Hematopoietic multipotent progenitor cell treated with erythropoietin and hydrocortisone succinate and interleukin-3 and kit ligand, for 6 days (in vitro differentiated cells): ENCODE measurements around the gene AKAP7.
A peak's percentile ranks its signal among the peaks of the same experiment; 100 is the strongest.

ENCODE experiments used
- DNase-seq: peaks from one replicate; pipeline ENCODE4 v3.0.0-alpha.2; 2015

AKAP7 gene

DNA sequence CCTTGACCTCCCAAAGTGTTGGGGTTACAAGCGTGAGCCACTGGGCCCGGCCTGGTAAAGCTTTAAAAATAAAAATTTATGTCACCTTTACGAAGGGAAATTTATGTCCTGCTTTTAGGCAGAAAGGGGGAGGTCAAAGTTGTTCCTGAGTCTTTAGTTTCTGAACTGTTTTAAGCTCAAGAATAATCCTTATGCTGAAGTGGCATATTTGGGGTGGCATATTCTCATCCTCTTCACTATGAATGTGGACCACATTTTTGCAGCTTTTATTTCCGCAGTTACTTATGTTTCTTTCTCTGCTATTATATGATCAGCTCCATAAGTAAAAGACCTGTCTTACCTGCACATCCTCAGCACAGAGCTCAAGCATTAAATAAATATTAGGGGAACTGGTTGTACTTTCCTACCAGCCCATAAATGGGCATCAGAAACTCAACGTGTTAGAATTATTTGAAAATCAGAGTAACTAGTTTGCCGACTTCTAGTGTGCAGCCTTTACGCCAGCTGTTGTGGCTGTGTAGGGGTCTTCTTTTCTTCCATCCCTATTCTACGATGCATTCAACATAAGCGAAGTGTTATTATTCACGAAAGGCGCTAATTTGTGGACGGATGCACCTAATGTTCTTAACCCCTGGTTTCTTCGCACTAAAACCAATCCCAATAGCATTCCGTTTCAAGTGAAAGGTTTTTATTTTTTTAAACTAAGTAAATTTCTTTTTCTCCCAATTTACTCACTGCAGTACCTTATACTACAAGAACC lies 867 bp upstream of the AKAP7 start:
- no peak for DNase-seq

GRCh38 chr6:131134980-131135243 lies 355 bp upstream of the AKAP7 start:
- DNase-seq: no peak

GRCh38 chr6:131136021-131136786 lies 937 bp downstream of the AKAP7 start:
- peak; percentile 63 for DNase-seq

DNA sequence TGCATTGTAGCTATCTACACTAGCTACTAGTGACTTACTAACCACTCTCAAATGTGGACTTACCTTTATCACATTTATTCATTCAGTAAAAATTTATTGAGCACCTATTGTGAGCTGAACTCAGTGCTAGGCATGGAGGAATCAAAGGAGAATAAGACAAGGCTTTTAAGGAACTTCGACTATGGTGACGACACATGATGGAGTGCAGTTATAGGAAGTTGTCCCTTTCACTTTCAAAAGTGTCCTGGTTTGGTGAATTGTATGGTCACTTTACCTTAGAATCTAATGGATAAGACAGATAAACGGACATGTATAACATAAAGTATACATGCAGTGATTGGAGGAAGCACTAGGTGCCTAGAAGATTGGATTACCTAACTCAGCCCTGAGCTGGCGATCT lies 4.3 kb downstream of the AKAP7 start:
- DNase-seq: no peak

- DNase-seq: no peak
Measured at GRCh38 chr6:131143319-131143718, 8.1 kb downstream of the AKAP7 start.

GRCh38 chr6:131146865-131147264 lies 11.6 kb downstream of the AKAP7 start:
- DNase-seq: no peak

GRCh38 chr6:131156411-131156810 lies 21.1 kb downstream of the AKAP7 start:
- DNase-seq: no peak

GRCh38 chr6:131159578-131159977 lies 24.3 kb downstream of the AKAP7 start:
- DNase-seq: no peak

DNA sequence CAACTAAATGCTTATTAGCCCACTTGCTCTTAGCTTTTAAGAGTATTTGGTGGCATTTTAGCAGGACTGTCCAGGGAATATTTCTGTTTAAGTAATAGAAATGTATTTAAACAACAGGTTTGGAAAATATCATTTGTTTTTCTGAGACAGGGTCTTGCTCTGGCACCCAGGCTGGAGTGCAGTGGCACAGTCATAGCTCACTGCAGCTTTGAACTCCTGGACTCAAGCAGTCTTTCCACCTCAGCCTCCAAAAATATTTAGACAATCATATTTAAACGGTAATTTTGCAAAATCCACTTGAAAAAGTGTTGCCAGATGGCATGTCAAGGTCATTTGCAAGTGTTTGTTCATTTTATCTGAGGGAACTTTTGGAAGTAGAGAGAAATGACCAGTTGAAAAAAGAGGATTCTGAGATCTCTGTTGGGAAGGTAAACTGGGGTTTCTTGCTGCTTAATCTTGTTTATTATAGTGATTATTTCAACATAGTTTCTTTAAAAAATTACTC lies 25.0 kb downstream of the AKAP7 start:
- DNase-seq: no peak

DNA sequence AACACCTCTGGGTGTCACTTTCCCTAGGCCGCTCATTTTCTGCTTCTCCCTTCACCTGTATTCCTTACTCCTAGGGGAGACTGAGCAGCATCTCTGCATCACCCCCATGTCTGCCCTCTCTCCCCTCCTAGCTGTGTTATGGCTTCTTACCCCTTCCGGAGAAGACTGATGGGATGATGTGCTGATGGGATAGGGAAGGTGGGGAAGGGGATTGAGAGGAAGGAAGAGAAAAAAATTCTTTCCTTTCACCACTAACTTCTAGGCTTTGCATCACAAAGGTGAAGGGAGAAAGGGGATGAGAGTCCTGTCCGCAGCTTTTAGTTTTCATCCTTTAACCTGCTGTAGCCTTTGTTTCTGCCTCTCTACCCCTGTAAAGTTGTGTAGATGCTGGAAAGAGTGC lies 26.7 kb downstream of the AKAP7 start:
- no peak for DNase-seq

DNA sequence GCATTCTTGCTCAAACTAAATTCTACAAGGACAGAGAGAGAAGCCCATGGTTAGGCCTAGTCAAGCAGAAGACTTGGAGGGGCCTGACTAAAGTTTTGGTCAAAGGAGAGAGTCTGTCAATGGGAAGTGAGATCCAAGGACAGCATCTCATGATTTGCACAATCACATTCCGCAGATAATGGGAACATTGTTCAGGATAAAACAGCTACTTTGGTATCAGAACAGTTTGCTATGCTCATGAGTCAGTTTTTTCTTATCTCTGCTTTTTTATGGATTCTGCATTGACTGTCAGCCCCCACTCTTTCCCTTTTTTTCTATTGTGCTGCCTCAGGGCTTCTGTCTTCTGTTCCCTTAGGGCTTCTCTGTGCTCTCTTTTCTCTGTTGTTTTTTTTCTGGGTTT lies 28.6 kb downstream of the AKAP7 start:
- DNase-seq: no peak

DNA sequence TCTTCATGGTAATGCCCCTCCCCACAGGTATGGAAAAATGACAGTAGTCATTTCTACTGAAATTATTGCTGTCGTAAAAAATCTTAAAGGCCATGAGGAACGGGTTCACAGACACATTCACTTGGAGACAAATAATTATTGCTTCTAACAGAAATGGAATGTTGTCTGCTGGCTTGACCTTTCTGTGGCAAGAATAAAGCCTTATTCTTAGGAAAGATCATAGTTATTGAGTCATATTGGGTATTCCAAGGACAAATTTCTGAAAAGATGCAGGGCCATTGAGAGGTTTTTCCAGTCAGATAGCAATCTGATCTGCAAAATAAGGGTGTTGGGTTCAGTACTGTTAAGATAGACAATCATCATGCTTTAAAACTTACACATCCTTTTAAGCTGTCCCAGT lies 29.2 kb downstream of the AKAP7 start:
- DNase-seq: no peak

GRCh38 chr6:131167773-131168172 lies 32.5 kb downstream of the AKAP7 start:
- DNase-seq: no peak

- DNase-seq: no peak
Measured at GRCh38 chr6:131169613-131170012, 34.3 kb downstream of the AKAP7 start.

GRCh38 chr6:131172222-131172621 lies 37.0 kb downstream of the AKAP7 start:
- no peak for DNase-seq

DNA sequence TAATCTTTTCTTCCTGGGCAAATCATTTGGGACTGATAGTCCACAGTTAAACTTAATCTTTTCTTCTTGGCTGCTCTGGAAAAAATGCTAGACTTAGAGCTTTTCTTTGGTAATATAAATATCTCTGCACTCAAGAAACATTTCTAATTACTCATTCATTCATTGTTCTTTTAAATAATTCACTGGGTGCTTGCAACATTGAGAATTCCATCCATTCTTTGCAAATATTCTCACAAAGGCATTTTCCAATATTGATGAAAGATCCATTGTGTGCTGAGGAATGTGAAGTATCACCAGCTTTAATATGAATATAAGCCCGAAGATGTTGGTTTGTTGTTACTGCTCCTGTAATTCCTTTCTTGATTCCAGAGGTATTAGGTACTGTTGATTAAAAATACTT lies 38.4 kb downstream of the AKAP7 start:
- DNase-seq: no peak

DNA sequence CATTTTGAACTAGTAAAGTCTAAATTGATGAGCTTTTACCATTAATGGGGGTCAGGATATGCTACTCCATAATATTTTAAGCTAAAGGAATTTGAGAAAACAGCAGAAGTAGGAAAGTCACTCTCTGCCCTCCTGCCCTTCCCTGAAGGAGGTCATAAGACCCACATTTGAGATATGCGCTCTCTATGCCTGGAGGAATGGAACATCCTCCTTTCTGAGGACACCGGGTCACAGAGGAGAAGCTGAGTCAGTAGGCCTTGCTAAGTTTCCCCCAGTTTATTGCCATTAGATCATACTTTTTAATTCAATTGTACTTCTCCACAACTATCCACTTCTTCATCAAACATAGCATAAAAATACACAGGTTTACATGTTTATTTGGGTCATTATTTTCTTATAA lies 40.3 kb downstream of the AKAP7 start:
- DNase-seq: no peak

DNA sequence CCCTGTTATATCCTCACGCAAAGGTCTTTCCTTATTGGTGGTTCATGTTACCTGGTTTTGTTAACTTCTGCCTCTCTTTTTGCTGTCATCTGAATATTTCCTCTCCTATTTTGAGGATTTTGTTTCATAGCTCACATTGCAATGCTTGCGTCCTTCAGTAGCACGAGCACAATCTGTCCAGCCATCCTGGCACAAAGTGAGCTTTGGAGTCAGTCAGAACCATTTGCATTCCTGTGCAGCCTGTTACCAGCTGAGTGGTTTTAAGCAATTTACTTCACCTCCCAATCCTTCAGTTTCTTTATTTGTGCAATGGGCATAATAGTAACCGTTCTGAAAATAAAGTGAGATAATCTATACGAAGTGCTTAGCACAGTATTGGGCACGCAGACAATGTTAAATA lies 42.7 kb downstream of the AKAP7 start:
- DNase-seq: no peak

DNA sequence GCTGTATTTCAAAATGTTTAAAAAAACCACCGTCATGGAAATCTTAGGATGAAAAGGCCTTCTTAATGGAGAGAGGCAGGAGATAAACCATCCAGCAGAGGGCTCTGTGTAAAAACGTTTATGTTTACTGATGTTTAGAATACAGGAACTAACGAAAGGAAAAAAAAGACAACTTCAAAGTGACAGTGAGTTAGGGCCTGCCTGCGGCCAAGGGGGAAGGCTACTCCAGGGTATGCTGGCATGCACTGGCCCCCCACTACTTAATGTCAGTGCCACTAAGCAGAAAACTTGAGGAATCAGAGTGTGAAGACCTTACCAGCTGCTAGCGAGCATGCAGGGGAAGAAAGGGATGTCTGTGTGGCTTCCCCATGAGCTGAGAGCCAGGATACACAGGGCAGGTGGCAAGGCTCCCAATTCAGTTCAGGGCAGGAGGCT lies 47.7 kb downstream of the AKAP7 start:
- peak; percentile 73 for DNase-seq

DNA sequence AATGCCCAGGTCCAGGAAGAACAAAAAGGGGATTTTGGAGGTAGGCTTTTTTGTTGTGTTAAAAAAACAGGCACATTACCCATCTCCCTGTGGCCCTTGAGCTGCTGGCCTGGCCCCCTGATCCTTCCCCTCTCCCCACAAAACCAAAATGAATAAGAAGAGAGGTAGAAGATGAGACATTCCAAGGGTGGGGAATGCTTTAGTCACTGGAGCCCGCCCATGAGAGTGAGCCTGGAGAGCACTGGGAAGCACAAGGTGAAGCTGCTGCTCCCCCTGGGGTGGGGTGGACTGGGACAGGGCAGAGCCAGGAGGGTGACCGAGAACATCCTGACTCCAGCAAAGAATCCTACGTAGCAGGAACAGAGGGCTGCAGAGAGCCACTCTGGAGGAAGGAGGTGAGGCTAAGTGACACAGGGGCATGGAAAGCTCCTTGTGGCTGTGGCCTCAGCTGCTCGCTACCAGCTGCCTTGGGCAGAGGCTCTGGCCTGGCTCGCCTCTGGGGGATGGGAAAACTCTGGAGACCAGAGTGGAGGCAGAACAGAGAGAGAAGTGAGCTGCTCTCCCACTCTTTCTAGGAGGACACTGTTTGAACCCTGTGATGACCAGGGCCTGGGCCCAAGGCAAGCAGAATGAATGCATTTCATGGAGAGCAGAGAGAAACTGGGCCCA lies 48.3 kb downstream of the AKAP7 start:
- DNase-seq: no peak

GRCh38 chr6:131191590-131191989 lies 56.3 kb downstream of the AKAP7 start:
- no peak for DNase-seq

GRCh38 chr6:131197716-131198115 lies 62.4 kb downstream of the AKAP7 start:
- DNase-seq: no peak

DNA sequence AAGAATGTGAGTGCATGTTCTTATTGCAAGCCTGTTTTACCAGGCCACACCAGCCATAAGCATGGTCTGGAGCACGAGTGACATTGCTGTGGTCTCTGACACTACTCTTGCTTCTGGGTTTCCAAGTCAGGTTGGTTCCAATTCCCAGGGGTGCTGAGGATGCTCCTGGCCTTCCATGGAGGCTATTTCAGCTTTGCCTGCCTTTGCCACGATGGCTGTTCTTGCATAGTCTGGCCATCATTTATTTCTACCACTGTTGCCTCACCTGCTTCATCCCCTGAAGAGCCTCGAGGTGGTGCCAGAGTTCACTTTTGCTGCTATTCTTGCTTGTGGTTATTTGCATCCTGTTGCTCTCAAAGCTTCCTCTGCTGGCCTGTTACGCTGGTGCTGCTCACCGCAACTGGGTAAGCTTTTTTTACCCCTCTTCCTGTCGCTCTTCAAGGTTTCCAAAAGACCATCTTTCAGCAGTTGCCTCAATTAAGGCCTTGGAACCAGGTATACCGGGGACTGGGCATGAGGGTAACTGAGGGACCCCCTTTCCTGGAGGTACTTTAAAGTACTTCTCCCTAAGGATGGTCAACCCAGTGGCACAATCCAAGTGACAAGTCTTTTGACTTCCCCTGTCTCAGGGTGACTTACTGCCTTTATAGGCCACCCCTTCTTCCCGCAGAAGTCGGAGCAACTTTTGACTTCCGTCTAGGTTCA lies 64.5 kb downstream of the AKAP7 start:
- DNase-seq: peak; percentile 87
